HEK293 (cell line): ENCODE measurements around the gene TMLHE.

Experiments
- CTCF ChIA-PET: fragments of 350-600 bp; formaldehyde crosslinking; extraction: SDS; loops from one replicate; lab custom pipeline; 2021; ENCODE audit warnings: antibody characterized with exemption; lab: Yijun Ruan, JAX
- POLR2A ChIA-PET: fragments of 300-600 bp; formaldehyde crosslinking; extraction: SDS; loops from one replicate; lab custom pipeline; 2020; ENCODE audit warnings: antibody characterized with exemption, inconsistent platforms; lab: Yijun Ruan, JAX
- H3K27ac ChIP-seq: fragments of 200-500 bp; sonication (Bioruptor generic); 2 replicates; pipeline ENCODE4 v1.5.1; 2014; ENCODE audit warnings: low read depth, low read length, control low read depth, inconsistent platforms; ENCODE audit errors: extremely low read depth
- H3K36me3 ChIP-seq, 2 experiments: fragments of 200-500 bp in 1 of 2; sonication (Bioruptor generic) in 1 of 2; 1 replicate in 1 of 2; 2 replicates in 1 of 2; pipeline ENCODE4 v1.5.1; 2014 to 2017; ENCODE audit warnings: inconsistent platforms in 2 of 2, low read length in 2 of 2; ENCODE audit not compliant: control insufficient read depth in 2 of 2, insufficient read depth in 1 of 2
- H3K4me1 ChIP-seq: fragments of 200-500 bp; sonication (Bioruptor generic); 2 replicates; pipeline ENCODE4 v1.5.1; 2014; ENCODE audit warnings: mild to moderate bottlenecking, low read length, inconsistent platforms; ENCODE audit not compliant: control insufficient read depth, insufficient read depth
- H3K4me3 ChIP-seq: 2 replicates; pipeline ENCODE4 v1.5.1; 2011; ENCODE audit warnings: low read depth, mild to moderate bottlenecking, control low read depth, low read length, moderate library complexity
- H3K9me3 ChIP-seq: fragments of 200-500 bp; sonication (Bioruptor generic); 2 replicates; pipeline ENCODE4 v1.5.1; 2014; ENCODE audit warnings: low read depth, low read length, inconsistent platforms; ENCODE audit not compliant: control insufficient read depth, insufficient read depth
- GLI4 ChIP-seq: fragments of 450-650 bp; formaldehyde crosslinking; IDR thresholded peaks from 2 replicates; pipeline ENCODE4 v1.5.1; 2016; ENCODE audit warnings: missing biosample characterization, missing genetic modification characterization
- ZBTB21 ChIP-seq: fragments of 450-650 bp; formaldehyde crosslinking; IDR thresholded peaks from 2 replicates; pipeline ENCODE4 v1.5.1; 2017; ENCODE audit warnings: missing biosample characterization, missing genetic modification characterization
- ZFP3 ChIP-seq: fragments of 450-650 bp; formaldehyde crosslinking; IDR thresholded peaks from 2 replicates; pipeline ENCODE4 v1.5.1; 2016; ENCODE audit warnings: low read depth, missing biosample characterization, missing genetic modification characterization
- ZNF23 ChIP-seq: fragments of 450-650 bp; formaldehyde crosslinking; IDR thresholded peaks from 2 replicates; pipeline ENCODE4 v1.5.1; 2016; ENCODE audit warnings: missing biosample characterization, missing genetic modification characterization, borderline replicate concordance
- ZNF302 ChIP-seq: fragments of 450-650 bp; formaldehyde crosslinking; IDR thresholded peaks from 2 replicates; pipeline ENCODE4 v1.5.1; 2016; ENCODE audit warnings: missing biosample characterization, missing genetic modification characterization, low read depth
- ZNF335 ChIP-seq: fragments of 450-650 bp; formaldehyde crosslinking; conservative IDR thresholded peaks from 2 replicates; pipeline ENCODE4 v1.5.1; 2016; ENCODE audit warnings: missing biosample characterization, missing genetic modification characterization
- ZNF423 ChIP-seq: fragments of 450-650 bp; formaldehyde crosslinking; IDR thresholded peaks from 2 replicates; pipeline ENCODE4 v1.5.1; 2016; ENCODE audit warnings: missing biosample characterization, missing genetic modification characterization
- ZNF501 ChIP-seq: fragments of 450-650 bp; formaldehyde crosslinking; IDR thresholded peaks from 2 replicates; pipeline ENCODE4 v1.5.1; 2016; ENCODE audit warnings: missing biosample characterization, missing genetic modification characterization
- ZNF548 ChIP-seq: fragments of 450-650 bp; formaldehyde crosslinking; IDR thresholded peaks from 2 replicates; pipeline ENCODE4 v1.5.1; 2016; ENCODE audit warnings: missing biosample characterization, missing genetic modification characterization
- ZNF626 ChIP-seq: fragments of 450-650 bp; sonication (Bioruptor Pico); formaldehyde crosslinking; IDR thresholded peaks from 2 replicates; pipeline ENCODE4 v1.5.1; 2018; ENCODE audit warnings: missing biosample characterization, missing genetic modification characterization, inconsistent platforms
- ZNF654 ChIP-seq: fragments of 450-650 bp; formaldehyde crosslinking; IDR thresholded peaks from 2 replicates; pipeline ENCODE4 v1.5.1; 2016; ENCODE audit warnings: low read depth, missing biosample characterization, missing genetic modification characterization
- ZNF664 ChIP-seq: fragments of 450-650 bp; formaldehyde crosslinking; IDR thresholded peaks from 2 replicates; pipeline ENCODE4 v1.5.1; 2016; ENCODE audit warnings: missing biosample characterization, missing genetic modification characterization
- ZNF677 ChIP-seq: fragments of 450-650 bp; IDR thresholded peaks from 2 replicates; pipeline ENCODE4 v1.5.0; 2018; ENCODE audit warnings: missing biosample characterization, mild to moderate bottlenecking, missing genetic modification characterization, moderate library complexity
- ZSCAN16 ChIP-seq: fragments of 450-650 bp; formaldehyde crosslinking; IDR thresholded peaks from 2 replicates; pipeline ENCODE4 v1.5.1; 2016; ENCODE audit warnings: missing biosample characterization, missing genetic modification characterization
- ZSCAN23 ChIP-seq: fragments of 450-650 bp; formaldehyde crosslinking; IDR thresholded peaks from 2 replicates; pipeline ENCODE4 v1.5.1; 2016; ENCODE audit warnings: missing biosample characterization, missing genetic modification characterization
- TF ChIP-seq, protein P1 (sequence below): fragments of 450-650 bp; formaldehyde crosslinking; IDR thresholded peaks from 2 replicates; pipeline ENCODE4 v1.5.1; 2016; ENCODE audit warnings: missing biosample characterization, missing genetic modification characterization
- TF ChIP-seq, protein P2 (sequence below): fragments of 450-650 bp; IDR thresholded peaks from 2 replicates; pipeline ENCODE4 v1.5.1; 2018; ENCODE audit warnings: missing biosample characterization, missing genetic modification characterization
- TF ChIP-seq, protein P3 (sequence below): fragments of 450-650 bp; formaldehyde crosslinking; IDR thresholded peaks from 2 replicates; pipeline ENCODE4 v1.5.1; 2016; ENCODE audit warnings: missing biosample characterization, missing genetic modification characterization
- TF ChIP-seq, protein P4 (sequence below): fragments of 450-650 bp; formaldehyde crosslinking; IDR thresholded peaks from 2 replicates; pipeline ENCODE4 v1.5.1; 2017; ENCODE audit warnings: missing biosample characterization, missing genetic modification characterization
- TF ChIP-seq, protein P5 (sequence below): fragments of 450-650 bp; formaldehyde crosslinking; IDR thresholded peaks from 2 replicates; pipeline ENCODE4 v1.5.1; 2016; ENCODE audit warnings: missing biosample characterization, missing genetic modification characterization

The TMLHE gene

DNA sequence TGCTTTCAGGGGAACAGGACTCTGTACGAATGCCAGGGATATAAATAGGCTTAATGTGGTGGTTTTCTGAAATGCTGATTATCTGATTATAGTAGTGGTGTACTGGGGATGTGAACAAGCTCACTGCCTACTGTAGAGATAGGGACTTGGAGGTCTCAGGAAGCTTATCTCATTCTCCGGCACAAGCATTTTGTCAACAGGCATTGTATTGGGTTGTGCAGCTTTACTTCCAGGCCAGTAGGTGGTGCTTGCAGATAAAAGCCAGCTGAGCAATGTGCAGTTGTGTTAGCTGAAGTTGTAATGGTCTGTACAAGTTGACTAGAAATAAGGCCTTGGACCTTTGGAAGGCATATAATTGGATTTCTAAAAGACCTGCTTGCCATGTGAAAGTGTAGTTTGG lies 49.5 kb upstream of the TMLHE start:
- no peak overlapping the region for H3K27ac ChIP-seq
- POLR2A ChIA-PET, result no interaction called here
- H3K36me3 ChIP-seq, result no peaks in the 10 kb centered on the region
- CTCF ChIA-PET, result interaction anchor here (1.3 to 1.5 kb wide), 2 partner anchors 14 to 24 kb away, joined by 3 to 5 read pairs; no protein-coding TSS in a partner anchor
- no peak overlapping the region for H3K4me3 ChIP-seq
- TF ChIP-seq, protein P1, sequence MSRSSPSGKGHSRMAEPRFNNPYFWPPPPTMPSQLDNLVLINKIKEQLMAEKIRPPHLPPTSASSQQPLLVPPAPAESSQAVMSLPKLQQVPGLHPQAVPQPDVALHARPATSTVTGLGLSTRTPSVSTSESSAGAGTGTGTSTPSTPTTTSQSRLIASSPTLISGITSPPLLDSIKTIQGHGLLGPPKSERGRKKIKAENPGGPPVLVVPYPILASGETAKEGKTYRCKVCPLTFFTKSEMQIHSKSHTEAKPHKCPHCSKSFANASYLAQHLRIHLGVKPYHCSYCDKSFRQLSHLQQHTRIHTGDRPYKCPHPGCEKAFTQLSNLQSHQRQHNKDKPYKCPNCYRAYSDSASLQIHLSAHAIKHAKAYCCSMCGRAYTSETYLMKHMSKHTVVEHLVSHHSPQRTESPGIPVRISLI, result no peak
- TF ChIP-seq ZNF654 (tag by site-specific recombination) (peak; percentile 46), ZFP3 (no peak)
- TF ChIP-seq, protein P2, sequence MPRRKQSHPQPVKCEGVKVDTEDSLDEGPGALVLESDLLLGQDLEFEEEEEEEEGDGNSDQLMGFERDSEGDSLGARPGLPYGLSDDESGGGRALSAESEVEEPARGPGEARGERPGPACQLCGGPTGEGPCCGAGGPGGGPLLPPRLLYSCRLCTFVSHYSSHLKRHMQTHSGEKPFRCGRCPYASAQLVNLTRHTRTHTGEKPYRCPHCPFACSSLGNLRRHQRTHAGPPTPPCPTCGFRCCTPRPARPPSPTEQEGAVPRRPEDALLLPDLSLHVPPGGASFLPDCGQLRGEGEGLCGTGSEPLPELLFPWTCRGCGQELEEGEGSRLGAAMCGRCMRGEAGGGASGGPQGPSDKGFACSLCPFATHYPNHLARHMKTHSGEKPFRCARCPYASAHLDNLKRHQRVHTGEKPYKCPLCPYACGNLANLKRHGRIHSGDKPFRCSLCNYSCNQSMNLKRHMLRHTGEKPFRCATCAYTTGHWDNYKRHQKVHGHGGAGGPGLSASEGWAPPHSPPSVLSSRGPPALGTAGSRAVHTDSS, result no peak
- no peaks in the 10 kb centered on the region; the same call in 1 of the 2 replicates for H3K9me3 ChIP-seq
- H3K4me1 ChIP-seq, result no peaks in the 10 kb centered on the region

DNA sequence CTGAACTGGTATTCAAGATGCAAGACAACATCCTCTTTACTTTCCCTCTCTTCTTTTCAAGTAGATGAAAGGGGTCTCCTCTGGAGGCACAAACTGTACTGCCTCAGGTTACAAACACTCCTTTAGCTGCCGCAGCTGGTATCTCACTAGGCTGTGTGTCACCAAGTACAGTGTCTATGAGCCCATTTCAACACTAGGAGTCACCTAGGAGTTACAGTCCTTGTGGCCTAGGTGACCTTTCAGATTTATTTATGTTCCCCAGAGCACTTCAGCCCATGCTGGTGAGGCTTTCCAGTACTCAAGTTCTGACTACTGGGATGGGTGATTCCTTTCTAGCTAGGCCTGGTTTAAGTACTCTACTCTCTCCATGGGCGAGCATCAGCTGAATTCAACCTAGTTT lies 32.4 kb upstream of the TMLHE start:
- H3K4me1 ChIP-seq, result no peaks in the 10 kb centered on the region
- no peak for TF ChIP-seq ZNF302 (tag by site-specific recombination)
- TF ChIP-seq ZNF23 (tag by site-specific recombination), result no peak
- TF ChIP-seq, protein P3, sequence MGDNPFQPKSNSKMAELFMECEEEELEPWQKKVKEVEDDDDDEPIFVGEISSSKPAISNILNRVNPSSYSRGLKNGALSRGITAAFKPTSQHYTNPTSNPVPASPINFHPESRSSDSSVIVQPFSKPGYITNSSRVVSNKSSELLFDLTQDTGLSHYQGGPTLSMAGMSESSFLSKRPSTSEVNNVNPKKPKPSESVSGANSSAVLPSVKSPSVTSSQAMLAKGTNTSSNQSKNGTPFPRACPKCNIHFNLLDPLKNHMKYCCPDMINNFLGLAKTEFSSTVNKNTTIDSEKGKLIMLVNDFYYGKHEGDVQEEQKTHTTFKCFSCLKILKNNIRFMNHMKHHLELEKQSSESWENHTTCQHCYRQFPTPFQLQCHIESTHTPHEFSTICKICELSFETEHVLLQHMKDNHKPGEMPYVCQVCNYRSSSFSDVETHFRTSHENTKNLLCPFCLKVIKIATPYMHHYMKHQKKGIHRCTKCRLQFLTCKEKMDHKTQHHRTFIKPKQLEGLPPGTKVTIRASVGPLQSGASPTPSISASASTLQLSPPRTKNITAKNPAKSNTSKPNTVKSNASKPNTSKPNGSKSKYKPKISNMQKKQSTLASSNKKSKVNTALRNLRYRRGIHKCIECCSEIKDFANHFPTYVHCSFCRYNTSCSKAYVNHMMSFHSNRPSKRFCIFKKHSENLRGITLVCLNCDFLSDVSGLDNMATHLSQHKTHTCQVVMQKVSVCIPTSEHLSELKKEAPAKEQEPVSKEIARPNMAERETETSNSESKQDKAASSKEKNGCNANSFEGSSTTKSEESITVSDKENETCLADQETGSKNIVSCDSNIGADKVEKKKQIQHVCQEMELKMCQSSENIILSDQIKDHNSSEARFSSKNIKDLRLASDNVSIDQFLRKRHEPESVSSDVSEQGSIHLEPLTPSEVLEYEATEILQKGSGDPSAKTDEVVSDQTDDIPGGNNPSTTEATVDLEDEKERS (tag by site-specific recombination), result no peak
- no peak for TF ChIP-seq ZNF664 (tag by site-specific recombination)
- no peak for TF ChIP-seq ZNF548 (tag by site-specific recombination)
- TF ChIP-seq ZNF626, result no peak
- TF ChIP-seq ZNF335, result no peak
- no peak for TF ChIP-seq ZSCAN16
- TF ChIP-seq ZBTB21 (tag by site-specific recombination), result no peak
- TF ChIP-seq, protein P4, sequence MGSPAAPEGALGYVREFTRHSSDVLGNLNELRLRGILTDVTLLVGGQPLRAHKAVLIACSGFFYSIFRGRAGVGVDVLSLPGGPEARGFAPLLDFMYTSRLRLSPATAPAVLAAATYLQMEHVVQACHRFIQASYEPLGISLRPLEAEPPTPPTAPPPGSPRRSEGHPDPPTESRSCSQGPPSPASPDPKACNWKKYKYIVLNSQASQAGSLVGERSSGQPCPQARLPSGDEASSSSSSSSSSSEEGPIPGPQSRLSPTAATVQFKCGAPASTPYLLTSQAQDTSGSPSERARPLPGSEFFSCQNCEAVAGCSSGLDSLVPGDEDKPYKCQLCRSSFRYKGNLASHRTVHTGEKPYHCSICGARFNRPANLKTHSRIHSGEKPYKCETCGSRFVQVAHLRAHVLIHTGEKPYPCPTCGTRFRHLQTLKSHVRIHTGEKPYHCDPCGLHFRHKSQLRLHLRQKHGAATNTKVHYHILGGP (tag by site-specific recombination), result no peak
- TF ChIP-seq ZNF677, result no peak
- no peak for TF ChIP-seq ZNF423 (tag by site-specific recombination)
- no peak for TF ChIP-seq ZNF501 (tag by site-specific recombination)
- no peak for TF ChIP-seq GLI4 (tag by site-specific recombination)
- TF ChIP-seq, protein P5, sequence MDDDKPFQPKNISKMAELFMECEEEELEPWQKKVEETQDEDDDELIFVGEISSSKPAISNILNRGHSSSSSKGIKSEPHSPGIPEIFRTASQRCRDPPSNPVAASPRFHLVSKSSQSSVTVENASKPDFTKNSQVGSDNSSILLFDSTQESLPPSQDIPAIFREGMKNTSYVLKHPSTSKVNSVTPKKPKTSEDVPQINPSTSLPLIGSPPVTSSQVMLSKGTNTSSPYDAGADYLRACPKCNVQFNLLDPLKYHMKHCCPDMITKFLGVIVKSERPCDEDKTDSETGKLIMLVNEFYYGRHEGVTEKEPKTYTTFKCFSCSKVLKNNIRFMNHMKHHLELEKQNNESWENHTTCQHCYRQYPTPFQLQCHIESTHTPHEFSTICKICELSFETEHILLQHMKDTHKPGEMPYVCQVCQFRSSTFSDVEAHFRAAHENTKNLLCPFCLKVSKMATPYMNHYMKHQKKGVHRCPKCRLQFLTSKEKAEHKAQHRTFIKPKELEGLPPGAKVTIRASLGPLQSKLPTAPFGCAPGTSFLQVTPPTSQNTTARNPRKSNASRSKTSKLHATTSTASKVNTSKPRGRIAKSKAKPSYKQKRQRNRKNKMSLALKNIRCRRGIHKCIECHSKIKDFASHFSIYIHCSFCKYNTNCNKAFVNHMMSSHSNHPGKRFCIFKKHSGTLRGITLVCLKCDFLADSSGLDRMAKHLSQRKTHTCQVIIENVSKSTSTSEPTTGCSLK, result no peak
- no peak for TF ChIP-seq ZSCAN23 (tag by site-specific recombination)
- TF ChIP-seq, all 188 proteins: peak for 0
- ChIA-PET CTCF (no interaction called here), POLR2A (no interaction called here)
- Histone ChIP-seq H3K4me3 (no peak overlapping the region), H3K27ac (no peak overlapping the region), H3K36me3 (no peaks in the 10 kb centered on the region), H3K9me3 (no peaks in the 10 kb centered on the region)
